GM08714 (cell line): Measurements from ENCODE around the gene PRDM16.

Source experiments
- H3K4me3 ChIP-seq: fragments of 200-500 bp; sonication (Bioruptor generic); 2 replicates; pipeline ENCODE4 v1.5.1; 2014; ENCODE audit warnings: mild to moderate bottlenecking, low read length, inconsistent platforms
- ZNF274 ChIP-seq: IDR thresholded peaks from 2 replicates; pipeline ENCODE4 v1.6.1; 2012; ENCODE audit warnings: mild to moderate bottlenecking, low read depth, low read length

PRDM16 gene

GRCh38 chr1:3469104-3469848 is 400.3 kb downstream of the PRDM16 start:
- no peak overlapping the region for H3K4me3 ChIP-seq
- TF ChIP-seq ZNF274: no peak

GRCh38 chr1:3469849-3470649 is 401.0 kb downstream of the PRDM16 start:
- TF ChIP-seq ZNF274: no peak
- no peak overlapping the region for H3K4me3 ChIP-seq

- no peak overlapping the region for H3K4me3 ChIP-seq
- no peak for TF ChIP-seq ZNF274
These were observed 401.8 kb downstream of the PRDM16 start for GRCh38 chr1:3470650-3471355.

GRCh38 chr1:3471356-3472087 is 402.5 kb downstream of the PRDM16 start:
- no peak overlapping the region for H3K4me3 ChIP-seq
- TF ChIP-seq ZNF274: no peak

GRCh38 chr1:3472088-3472850 is 403.3 kb downstream of the PRDM16 start:
- TF ChIP-seq ZNF274: no peak

GRCh38 chr1:3472906-3473305 is 403.9 kb downstream of the PRDM16 start:
- no peak overlapping the region for H3K4me3 ChIP-seq
- no peak for TF ChIP-seq ZNF274

More at GRCh38 chr1:3472088-3472850, 403.3 kb downstream of the PRDM16 start:
- no peak overlapping the region for H3K4me3 ChIP-seq

- TF ChIP-seq ZNF274: no peak
- no peak overlapping the region for H3K4me3 ChIP-seq
These were observed 404.4 kb downstream of the PRDM16 start for GRCh38 chr1:3473381-3473844.

DNA sequence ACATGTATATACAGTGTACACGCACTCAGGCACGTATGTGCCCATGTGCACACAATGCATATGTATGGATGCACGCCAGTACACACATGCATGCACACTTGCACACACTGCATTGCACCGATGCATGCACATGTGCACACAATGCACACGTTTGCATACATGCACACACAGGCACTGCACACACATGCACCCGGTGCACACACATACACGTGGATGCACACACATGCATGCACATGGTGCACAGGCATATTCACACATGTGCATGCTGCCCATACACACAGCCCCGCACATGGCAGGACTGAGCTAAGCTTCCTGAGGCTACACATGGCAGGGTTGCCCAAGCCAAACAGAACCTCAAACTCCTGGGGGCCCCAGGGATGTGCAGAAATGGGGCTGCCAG is 405.0 kb downstream of the PRDM16 start:
- H3K4me3 ChIP-seq: no peak overlapping the region
- TF ChIP-seq ZNF274: no peak

- no peak overlapping the region for H3K4me3 ChIP-seq
- TF ChIP-seq ZNF274: no peak
These were observed 405.4 kb downstream of the PRDM16 start for GRCh38 chr1:3474421-3474820.

DNA sequence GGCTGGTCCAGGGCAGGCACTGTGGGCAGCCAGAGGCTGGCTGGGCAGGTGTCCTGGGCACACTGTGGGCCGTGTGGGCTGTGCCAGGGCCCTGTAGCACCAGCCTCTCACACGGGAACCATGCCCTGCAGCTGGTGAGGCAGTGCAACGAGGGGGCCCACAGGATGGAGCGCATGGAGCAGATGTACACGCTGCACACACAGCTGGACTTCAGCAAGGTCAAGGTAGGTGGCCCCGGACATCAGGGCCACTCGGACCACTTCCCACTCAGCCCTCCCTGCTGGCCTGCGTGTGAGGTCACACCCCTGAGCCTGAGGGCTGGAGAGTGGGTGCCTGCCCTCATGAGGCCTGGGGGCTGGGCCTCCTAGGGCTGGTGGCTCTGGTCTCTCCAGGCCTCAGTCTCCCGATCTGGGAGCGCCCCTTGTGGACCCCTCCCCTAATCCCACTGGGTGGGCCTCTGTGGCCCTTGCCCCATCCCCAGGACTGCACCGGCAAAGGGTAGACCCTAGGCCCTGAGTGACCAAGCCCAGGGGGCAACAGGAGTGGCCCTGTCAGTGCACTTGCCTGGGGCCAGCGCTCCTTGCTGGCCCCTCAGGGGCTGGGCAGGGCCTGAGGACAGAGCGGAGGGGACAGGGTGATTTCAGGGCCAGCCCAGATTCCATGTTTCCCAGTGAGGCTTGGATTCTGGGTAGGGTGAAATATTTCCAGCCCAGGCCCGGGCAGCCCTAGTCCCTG is 407.0 kb downstream of the PRDM16 start:
- no peak for TF ChIP-seq ZNF274
- no peak overlapping the region for H3K4me3 ChIP-seq

GRCh38 chr1:3476666-3477065 is 407.7 kb downstream of the PRDM16 start:
- TF ChIP-seq ZNF274: no peak
- H3K4me3 ChIP-seq: no peak overlapping the region

- no peak for TF ChIP-seq ZNF274
- H3K4me3 ChIP-seq: no peak overlapping the region
These were observed 408.4 kb downstream of the PRDM16 start for GRCh38 chr1:3477241-3477995.

- TF ChIP-seq ZNF274: no peak
- no peak overlapping the region for H3K4me3 ChIP-seq
These were observed 409.2 kb downstream of the PRDM16 start for GRCh38 chr1:3478187-3478586.
